ENCODE measurements around the gene HOMER2. TPM values are rescaled to one million over a fixed set of nuclear protein-coding genes. Genes with fewer than 3 reads are reported as not detected.

Gene HOMER2
- total and polyA plus RNA-seq, 2 of the 13 experiments (the other 11 are each of a cell fraction or from before 2014, with no cell fraction given): 12.9 to 14.1 TPM

DNA sequence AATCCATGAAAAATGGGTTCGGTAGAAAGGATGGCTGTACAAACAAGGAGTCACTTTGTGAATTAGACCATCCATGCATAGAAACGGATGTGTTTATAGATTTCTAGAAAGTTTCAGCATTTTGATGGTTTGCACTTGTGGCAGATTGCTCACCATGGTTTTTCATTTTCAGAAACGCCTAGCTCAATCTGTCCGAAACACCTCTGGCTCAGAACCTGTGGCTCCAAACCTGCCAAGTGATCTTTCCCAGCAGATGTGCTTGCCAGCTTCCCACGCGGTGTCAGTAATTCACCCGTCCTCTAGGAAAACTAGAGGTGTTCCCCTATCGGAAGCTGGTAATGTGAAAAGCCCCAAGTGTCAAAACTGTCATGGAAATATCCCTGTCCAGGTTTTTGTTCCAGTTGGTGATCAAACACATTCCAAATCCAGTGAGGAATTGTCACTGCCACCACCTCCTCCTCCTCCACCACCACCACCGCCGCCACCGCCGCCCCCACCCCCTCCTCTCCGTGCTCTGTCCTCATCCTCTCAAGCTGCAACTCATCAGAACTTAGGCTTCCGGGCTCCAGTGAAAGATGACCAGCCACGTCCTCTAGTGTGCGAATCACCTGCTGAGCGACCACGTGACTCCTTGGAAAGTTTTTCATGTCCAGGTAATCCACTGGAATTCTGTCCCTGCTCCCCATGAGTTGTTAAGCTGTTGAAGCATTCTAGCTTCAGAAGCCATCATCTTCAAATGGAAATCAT is 121.9 kb downstream of the HOMER2 start (continued):
- TF ChIP-seq, protein P1, sequence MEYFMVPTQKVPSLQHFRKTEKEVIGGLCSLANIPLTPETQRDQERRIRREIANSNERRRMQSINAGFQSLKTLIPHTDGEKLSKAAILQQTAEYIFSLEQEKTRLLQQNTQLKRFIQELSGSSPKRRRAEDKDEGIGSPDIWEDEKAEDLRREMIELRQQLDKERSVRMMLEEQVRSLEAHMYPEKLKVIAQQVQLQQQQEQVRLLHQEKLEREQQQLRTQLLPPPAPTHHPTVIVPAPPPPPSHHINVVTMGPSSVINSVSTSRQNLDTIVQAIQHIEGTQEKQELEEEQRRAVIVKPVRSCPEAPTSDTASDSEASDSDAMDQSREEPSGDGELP (IDR thresholded peaks at IDR 0.05; ENCODE audit: borderline replicate concordance, low read depth): no peak
- TF ChIP-seq MTA1 (CRISPR knock-in tag; IDR thresholded peaks at IDR 0.05; ENCODE audit: borderline replicate concordance): no peak
- no peak for TF ChIP-seq ZNF562 (CRISPR knock-in tag; IDR thresholded peaks at IDR 0.05; ENCODE audit: borderline replicate concordance)
- TF ChIP-seq, protein P2, sequence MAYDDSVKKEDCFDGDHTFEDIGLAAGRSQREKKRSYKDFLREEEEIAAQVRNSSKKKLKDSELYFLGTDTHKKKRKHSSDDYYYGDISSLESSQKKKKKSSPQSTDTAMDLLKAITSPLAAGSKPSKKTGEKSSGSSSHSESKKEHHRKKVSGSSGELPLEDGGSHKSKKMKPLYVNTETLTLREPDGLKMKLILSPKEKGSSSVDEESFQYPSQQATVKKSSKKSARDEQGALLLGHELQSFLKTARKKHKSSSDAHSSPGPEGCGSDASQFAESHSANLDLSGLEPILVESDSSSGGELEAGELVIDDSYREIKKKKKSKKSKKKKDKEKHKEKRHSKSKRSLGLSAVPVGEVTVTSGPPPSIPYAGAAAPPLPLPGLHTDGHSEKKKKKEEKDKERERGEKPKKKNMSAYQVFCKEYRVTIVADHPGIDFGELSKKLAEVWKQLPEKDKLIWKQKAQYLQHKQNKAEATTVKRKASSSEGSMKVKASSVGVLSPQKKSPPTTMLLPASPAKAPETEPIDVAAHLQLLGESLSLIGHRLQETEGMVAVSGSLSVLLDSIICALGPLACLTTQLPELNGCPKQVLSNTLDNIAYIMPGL (CRISPR knock-in tag; IDR thresholded peaks at IDR 0.05; ENCODE audit: borderline replicate concordance in 1 of 2, low read depth in 1 of 2): no peak
- TF ChIP-seq HMG20B (CRISPR knock-in tag; conservative IDR thresholded peaks at IDR 0.05): no peak
- no peak for TF ChIP-seq HES4 (CRISPR knock-in tag; IDR thresholded peaks at IDR 0.05; ENCODE audit: borderline replicate concordance)
- TF ChIP-seq ZMYM2 (CRISPR knock-in tag; IDR thresholded peaks at IDR 0.05): no peak
- no peak for TF ChIP-seq HNF4A (CRISPR knock-in tag; IDR thresholded peaks at IDR 0.05)
- no peak for TF ChIP-seq SNAI1 (CRISPR knock-in tag; IDR thresholded peaks at IDR 0.05; ENCODE audit: borderline replicate concordance)

DNA sequence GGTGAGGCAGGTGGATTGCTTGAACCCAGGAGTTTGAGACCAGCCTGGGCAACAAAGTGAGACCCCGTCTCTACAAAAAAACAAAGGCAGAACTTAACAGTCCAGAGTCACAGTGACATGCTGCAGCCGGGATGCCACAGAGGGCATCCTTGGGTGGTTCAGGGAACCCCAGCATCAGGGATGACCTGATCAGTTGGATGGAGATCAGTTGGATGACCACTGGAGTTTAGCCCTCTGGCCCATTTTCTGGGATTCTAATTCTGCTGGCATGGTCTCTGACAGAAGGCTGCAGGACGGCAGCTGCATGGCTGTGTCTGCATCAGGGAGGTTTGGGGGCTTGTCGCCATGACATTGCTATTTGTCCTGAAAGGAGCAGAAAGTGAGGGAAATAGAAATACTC is 123.3 kb downstream of the HOMER2 start:
- no peaks in the 10 kb centered on the region for H3K9me3 ChIP-seq (ENCODE audit: low read length)
- in situ Hi-C loops (cut with HindIII; ENCODE audit: extremely low pct_ligation_motif_present, low pct_unique_long_range_greater_than_20kb): no loop called here
- DNase-seq (ENCODE audit: low spot score) (no peak), FAIRE-seq (no peak), ATAC-seq (no peak)
- ChIA-PET POLR2A (interaction anchor here (2.2 kb wide), 1 partner anchor 27 kb away, joined by 6 read pairs; no protein-coding TSS in a partner anchor), CTCF (ENCODE audit: low intra/inter-chr PET ratio, low total read pairs) (no interaction called here)
- BruUV-seq (replicated peaks): no TSS peak
- intact Hi-C loops (cut with micrococcal nuclease; ENCODE audit: unreplicated experiment): no loop called here
- H3K4me2 ChIP-seq (ENCODE audit: low read depth, low read length): no peak overlapping the region
- H3K9ac ChIP-seq (ENCODE audit: insufficient read depth, low read depth, low read length): no peak overlapping the region
- no peaks in the 10 kb centered on the region for H4K20me1 ChIP-seq (ENCODE audit: insufficient read depth, low read length)
- H2AFZ ChIP-seq (ENCODE audit: low read length): no peak overlapping the region
- H3K27me3 ChIP-seq (ENCODE audit: control insufficient read depth in 1 of 2, insufficient read depth in 2 of 2, low read length in 2 of 2): no peaks in the 10 kb centered on the region
- H3K27ac ChIP-seq (ENCODE audit: extremely low read length, insufficient read depth, low read length): no peak overlapping the region
- 91% methylated on average over 3 of the region's 4 CpGs for WGBS (ENCODE audit: low lambda C conversion rate)
- peaks cover 16 to 81% of the 10 kb centered on the region in 2 experiments for H3K36me3 ChIP-seq (replicated peaks in 1 of 2; ENCODE audit: control insufficient read depth in 1 of 2, insufficient read depth in 2 of 2, low read length in 2 of 2)
- H3K4me3 ChIP-seq (replicated peaks in 1 of 3; ENCODE audit: insufficient read depth in 1 of 3, low read depth in 2 of 3, low read length in 3 of 3): no peak overlapping the region
- H3K79me2 ChIP-seq (ENCODE audit: insufficient read depth, low read length): no peaks in the 10 kb centered on the region
- H3K4me1 ChIP-seq (ENCODE audit: insufficient read depth, low read length): peaks cover 24% of the 10 kb centered on the region
- TF ChIP-seq, protein P3, sequence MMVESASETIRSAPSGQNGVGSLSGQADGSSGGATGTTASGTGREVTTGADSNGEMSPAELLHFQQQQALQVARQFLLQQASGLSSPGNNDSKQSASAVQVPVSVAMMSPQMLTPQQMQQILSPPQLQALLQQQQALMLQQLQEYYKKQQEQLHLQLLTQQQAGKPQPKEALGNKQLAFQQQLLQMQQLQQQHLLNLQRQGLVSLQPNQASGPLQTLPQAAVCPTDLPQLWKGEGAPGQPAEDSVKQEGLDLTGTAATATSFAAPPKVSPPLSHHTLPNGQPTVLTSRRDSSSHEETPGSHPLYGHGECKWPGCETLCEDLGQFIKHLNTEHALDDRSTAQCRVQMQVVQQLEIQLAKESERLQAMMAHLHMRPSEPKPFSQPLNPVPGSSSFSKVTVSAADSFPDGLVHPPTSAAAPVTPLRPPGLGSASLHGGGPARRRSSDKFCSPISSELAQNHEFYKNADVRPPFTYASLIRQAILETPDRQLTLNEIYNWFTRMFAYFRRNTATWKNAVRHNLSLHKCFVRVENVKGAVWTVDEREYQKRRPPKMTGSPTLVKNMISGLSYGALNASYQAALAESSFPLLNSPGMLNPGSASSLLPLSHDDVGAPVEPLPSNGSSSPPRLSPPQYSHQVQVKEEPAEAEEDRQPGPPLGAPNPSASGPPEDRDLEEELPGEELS (CRISPR knock-in tag; IDR thresholded peaks at IDR 0.05): no peak
- no peak for TF ChIP-seq ZNF883 (CRISPR knock-in tag; IDR thresholded peaks at IDR 0.05; ENCODE audit: not compliant biosample characterization)
- TF ChIP-seq KLF6 (CRISPR knock-in tag; IDR thresholded peaks at IDR 0.05): no peak
- TF ChIP-seq, protein P4, sequence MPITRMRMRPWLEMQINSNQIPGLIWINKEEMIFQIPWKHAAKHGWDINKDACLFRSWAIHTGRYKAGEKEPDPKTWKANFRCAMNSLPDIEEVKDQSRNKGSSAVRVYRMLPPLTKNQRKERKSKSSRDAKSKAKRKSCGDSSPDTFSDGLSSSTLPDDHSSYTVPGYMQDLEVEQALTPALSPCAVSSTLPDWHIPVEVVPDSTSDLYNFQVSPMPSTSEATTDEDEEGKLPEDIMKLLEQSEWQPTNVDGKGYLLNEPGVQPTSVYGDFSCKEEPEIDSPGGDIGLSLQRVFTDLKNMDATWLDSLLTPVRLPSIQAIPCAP (CRISPR knock-in tag; IDR thresholded peaks at IDR 0.05; ENCODE audit: low read depth): no peak
